Tibial nerve (tissue), 3 donors: ENCODE results near the gene TMEM245.

Experiments
- CTCF ChIP-seq, 5 experiments: fragments of 200-600 bp in 3 of 5; fragments of 450-650 bp in 2 of 5; sonication (generic) in 3 of 5; IDR thresholded peaks; one replicate each; pipeline ENCODE4 v1.5.1; 2016 to 2019; ENCODE audit warnings: antibody characterized with exemption in 5 of 5, mild to moderate bottlenecking in 3 of 5, moderate library complexity in 2 of 5
- POLR2A ChIP-seq, 2 donors: fragments of 450-650 bp; IDR thresholded peaks; one replicate each; pipeline ENCODE4 v1.6.1; 2017; ENCODE audit warnings: antibody characterized with exemption in 2 of 2, mild to moderate bottlenecking in 2 of 2, moderate library complexity in 2 of 2

- no peak for TF ChIP-seq POLR2A (IDR thresholded peaks at IDR 0.05)
- no peak for TF ChIP-seq CTCF (IDR thresholded peaks at IDR 0.05)
These were observed 34.2 kb downstream of the TMEM245 start for GRCh38 chr9:109085510-109085909.
